ENCODE data around the gene KRTAP1-4.

GRCh38 chr17:41064301-41064700 lies 34.3 kb upstream of the KRTAP1-4 start:
- TF ChIP-seq CTCF (IDR thresholded peaks at IDR 0.05; ENCODE audit: control extremely low read depth in 1 of 3, insufficient read depth in 1 of 3, low read depth in 1 of 3, low read length in 3 of 3) (no peak), POLR2A (IDR thresholded peaks at IDR 0.05; ENCODE audit: control extremely low read depth in 1 of 2, low read depth in 2 of 2, low read length in 2 of 2) (no peak), POLR2AphosphoS5 (IDR thresholded peaks at IDR 0.05; ENCODE audit: low read depth, low read length) (no peak), GABPA (IDR thresholded peaks at IDR 0.05; ENCODE audit: borderline replicate concordance, insufficient read depth, low read length) (no peak), TCF12 (IDR thresholded peaks at IDR 0.05; ENCODE audit: low read depth, low read length) (no peak), MAX (IDR thresholded peaks at IDR 0.05) (no peak)

Measured in H1 (cell line).